ENCODE measurements around the gene SLC35D2.
"Not testable (repeated sequence)": the region's sequence is repeated elsewhere in the genome, so short reads cannot be mapped to it uniquely, and the experiment has no call there.

SLC35D2 gene

DNA sequence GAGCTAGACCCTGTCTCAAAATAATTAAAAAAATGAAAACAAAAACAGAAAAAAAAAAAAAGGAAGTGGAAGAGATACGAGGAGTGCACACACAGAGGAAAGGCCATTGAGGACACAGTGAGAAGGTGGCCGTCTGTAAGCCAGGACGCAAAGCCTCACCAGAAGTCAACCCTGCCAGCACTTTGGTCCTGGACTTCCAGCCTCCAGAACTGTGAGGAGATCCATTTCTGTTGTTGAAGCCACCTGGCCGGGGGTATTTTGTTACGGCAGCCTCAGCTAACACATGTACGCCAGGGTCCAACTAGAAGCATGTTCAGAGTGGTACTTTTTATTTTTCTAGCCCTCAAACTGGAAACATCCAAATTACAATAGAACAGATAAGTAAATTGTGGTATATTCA, 21.8 kb downstream of the SLC35D2 start:
- DNase-seq (ENCODE audit: low read depth in 2 of 2, low spot score in 1 of 2): no peak

DNA sequence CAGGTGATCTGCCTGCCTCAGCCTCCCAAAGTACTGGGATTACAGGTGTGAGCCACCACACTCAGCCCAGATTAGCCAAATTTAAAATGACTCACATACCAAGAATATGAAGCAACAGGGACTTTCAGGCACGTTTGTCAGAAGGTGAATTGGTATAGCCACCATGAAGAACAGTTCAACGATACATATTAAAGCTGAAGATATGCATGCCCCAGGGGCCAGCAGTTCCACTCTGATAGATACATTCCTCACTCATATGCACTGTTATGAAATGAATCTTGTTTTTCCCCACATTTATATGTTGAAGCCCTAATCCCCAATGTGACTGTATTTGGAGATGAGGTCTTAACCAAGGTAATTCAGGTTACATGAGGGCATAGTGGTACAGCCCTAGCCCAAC, 22.5 kb downstream of the SLC35D2 start:
- no peak for DNase-seq (ENCODE audit: low read depth in 2 of 2, low spot score in 1 of 2)

DNA sequence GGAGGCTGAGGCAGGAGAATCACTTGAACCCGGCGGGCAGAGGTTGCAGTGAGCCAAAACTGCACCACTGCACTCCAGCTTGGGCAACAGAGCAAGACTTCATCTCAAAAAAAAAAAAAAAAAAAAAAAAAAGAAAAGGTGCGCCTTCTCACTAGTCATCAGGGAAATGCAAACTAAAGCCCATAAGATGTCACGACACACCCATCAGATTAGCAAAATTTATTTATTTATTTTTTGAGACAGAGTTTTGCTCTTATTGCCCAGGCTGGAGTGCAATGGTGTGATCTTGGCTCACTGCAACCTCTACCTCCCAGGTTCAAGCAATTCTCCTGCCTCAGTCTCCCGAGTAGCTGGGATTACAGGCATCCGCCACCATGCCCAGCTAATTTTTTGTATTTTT, 23.0 kb downstream of the SLC35D2 start:
- DNase-seq (ENCODE audit: low read depth in 2 of 2, low spot score in 1 of 2): not testable (repeated sequence)

DNA sequence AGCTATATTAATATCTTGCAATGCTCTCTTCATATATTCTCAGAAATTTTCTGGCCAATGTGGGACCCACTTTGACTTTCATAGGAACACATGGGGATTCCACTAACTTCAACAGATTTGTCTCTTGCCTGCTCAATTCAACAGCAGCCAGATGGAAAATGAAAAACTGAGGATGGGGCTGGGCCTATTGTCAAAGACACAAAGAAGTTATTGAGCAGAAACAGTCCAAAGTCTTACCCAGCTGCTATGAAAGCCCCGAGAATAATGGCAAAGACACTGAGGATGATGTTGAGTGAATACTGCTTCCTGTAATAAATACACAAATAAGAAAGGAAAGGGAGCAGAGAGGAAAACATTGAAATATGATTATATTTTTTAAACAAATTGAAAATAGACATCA, 32.6 kb downstream of the SLC35D2 start:
- DNase-seq (ENCODE audit: low read depth in 2 of 2, low spot score in 1 of 2): no peak

DNA sequence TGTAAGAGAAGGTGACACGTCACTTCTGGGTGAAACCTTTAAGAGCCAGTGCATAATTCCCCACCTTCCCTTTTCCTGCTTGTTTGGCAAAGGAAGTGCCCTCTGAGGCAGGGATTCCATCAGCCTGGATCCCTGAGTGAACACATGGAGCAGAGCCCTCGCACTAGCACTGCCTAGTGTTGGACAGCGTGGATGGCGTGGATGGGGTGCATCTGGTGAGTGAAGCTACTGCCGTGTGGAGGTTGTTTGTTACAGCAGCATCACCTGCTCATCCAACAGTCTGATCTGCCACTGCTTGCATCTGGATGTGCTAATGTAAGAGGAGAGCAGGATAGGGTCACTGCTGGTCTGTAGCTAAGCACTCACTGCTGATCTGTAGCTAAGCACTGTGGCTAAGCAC, 35.2 kb downstream of the SLC35D2 start:
- DNase-seq (ENCODE audit: low read depth in 2 of 2, low spot score in 1 of 2): no peak

DNA sequence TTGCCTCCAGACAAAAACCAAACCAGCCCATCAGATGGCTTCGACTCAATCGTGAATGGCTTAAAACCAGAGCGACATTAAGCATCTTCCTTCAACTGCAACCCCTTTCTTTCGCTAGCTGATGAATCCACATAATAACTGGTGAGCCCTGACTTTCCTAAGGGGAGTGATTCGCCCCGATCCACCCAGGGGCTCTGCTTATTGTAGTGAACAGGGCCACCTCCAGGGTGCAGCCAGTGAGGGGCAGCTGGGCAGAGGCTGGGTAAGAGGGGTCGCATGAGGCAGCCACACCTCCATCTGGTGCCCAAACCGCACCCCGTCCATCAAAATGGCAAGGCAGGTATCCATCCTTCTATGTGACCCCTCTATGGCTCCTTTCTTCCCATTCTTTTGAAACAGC, 38.0 kb downstream of the SLC35D2 start:
- DNase-seq (ENCODE audit: low read depth in 2 of 2, low spot score in 1 of 2): no peak

DNA sequence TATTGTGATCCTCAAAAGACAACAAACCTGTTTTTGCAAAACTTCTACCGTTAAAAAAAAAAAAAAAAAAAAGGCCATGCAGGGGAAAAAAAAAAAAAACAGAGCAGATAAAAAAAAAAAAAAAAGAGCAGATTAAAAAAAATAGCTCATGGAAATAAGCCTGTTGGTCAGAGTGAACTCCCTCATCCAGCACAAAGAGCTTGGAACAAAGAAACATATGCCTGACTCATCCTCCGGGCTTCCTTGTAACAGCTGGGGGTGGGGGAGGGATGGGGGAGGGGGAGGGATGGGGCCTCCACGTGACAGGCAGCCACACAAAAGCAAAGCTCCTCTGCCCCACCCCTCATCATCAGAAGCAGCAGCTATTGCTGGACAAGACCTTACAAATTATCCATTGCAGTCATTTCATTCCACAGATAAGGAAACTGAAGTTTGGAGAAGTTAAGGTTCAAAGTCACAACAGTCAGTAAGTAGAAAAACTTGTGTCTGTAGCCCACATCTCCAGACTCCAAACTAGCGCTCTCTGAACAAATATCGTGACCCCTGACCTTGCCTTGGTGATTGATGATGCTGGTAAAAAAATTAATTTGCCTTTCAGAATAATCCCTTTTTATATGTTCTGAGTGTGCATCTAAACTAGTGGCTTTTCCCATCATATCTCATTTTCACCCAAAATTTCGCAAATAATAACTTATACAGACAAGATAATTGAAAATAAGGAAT, 38.9 kb downstream of the SLC35D2 start:
- DNase-seq (ENCODE audit: low read depth in 2 of 2, low spot score in 1 of 2): no peak

DNA sequence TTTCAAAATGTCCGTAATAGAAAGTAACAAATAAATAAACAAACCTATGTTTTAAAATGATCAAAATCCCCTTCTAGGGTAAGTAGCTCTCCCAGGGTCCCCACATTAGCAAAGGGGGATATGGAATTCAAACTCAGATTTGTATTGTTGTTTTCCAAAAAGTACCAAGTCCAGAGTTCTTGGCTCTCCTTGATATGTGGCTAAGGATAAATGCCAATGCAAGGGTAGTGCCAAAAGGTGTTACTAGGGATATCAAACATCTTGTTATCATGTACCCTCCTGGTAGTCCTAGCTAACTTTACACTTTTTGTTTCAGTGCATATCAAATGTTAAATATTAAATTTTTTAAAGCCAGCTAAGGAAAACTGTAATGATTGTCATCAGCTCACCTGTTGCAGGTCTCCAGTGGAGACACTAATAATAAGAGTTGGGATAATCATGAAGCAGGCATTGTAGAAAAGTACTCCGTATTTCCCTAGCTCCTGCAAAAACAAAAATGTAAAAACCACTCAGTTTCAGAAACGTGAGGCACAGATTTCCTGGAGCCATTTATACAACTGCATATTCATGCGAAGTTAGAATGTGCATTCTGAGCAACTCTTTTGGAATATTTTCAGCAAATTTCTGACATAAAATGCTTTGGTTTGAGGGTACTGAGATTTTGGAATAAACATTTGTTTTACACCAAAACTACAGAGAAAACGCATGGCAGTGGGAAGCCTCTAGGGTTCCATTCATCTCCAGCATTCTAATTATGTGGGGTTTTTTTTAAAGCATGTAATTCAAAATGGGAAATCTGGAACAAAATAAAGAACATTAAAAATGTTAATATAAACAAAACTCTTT, 39.8 kb downstream of the SLC35D2 start:
- DNase-seq (ENCODE audit: low read depth in 2 of 2, low spot score in 1 of 2): no peak

DNA sequence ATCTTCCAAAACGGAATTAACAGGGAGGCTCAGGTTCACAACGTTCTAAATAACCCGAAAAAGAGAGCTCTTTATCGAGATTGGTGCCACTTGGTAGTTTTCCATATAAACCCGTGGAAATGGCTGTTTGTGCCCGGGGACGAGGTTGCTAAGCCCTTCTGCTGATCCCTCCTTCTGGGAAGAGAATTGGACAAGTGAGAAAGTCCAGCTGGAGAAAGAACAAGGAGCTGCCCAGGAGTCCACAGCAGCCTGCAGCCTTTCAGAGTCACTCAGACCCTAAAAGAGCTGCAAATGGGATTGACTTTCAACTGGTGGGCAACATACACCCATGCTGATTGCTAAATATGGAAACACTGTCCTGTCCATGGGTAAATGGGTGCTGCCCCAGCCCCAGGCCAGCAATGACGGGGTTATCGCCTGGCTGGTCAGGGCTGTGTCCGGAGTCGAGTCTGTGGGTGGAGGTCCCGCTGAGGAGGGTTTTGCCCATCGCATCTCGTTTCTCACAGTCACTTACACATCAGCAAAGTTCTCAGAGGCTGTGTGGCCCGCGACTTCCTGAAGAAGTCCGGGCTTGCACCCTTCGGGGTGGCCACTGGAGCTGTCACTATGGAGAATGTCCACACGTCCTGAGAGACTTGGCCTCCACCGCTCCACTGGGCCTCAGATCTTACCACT, 40.8 kb downstream of the SLC35D2 start:
- no peak for DNase-seq (ENCODE audit: low read depth in 2 of 2, low spot score in 1 of 2)

DNA sequence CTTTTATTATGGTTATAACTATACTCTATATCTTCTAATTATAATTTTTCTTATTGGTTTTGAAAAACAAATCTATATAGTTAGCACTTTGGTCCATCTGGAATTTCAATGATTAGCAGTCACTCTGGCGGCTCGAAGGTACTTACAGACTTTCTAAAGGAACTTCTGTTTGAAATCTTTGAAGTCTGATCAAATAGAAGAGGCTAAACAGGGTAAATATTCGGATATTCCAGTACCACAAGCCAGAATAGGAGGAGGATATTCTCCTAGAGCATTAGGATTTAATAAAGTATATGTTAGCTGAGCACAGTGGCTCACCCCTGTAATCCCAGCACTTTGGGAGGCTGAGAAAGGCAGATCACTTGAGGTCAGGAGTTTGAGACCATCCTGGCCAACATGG, 42.8 kb downstream of the SLC35D2 start:
- DNase-seq (ENCODE audit: low read depth in 2 of 2, low spot score in 1 of 2): no peak

DNA sequence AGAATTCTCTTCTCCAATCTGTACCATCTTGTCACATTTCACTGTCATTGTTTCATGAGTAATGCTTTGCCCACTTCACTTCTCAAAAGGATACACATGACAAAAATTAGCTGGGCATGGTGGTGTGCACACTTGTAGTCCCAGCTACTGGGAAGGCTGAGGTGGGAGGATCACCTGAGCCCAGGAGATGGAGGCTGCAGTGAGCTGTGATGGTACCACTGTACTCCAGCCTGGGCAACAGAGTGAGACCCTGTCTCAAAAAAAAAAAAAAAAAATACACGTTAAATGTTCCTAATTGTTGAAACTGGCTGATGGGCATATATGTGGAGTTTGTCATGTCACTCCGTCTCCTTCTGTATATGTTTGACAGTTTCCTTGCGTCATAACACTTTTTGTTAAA, 45.2 kb downstream of the SLC35D2 start:
- no peak for DNase-seq (ENCODE audit: low read depth in 2 of 2, low spot score in 1 of 2)

DNA sequence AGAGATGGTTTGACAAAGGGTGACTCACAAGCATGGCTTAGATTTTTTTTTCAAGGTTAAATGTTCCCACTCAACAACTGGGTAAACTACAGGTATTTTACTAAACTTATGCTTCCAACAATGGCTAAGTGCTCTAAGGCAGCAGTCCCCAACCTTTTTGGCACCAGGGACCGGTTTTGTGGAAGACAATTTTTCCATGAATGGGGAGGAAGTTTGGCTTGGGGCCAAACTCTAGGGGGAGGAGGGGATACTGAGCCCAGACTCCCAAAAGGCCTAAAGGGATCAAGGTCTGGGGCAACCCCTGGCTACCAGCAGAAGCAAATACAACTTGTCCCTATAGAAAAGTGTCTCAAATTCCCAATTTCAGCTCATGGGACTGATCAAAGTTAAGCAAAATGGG, 49.6 kb downstream of the SLC35D2 start:
- DNase-seq (ENCODE audit: low read depth in 2 of 2, low spot score in 1 of 2): no peak

DNA sequence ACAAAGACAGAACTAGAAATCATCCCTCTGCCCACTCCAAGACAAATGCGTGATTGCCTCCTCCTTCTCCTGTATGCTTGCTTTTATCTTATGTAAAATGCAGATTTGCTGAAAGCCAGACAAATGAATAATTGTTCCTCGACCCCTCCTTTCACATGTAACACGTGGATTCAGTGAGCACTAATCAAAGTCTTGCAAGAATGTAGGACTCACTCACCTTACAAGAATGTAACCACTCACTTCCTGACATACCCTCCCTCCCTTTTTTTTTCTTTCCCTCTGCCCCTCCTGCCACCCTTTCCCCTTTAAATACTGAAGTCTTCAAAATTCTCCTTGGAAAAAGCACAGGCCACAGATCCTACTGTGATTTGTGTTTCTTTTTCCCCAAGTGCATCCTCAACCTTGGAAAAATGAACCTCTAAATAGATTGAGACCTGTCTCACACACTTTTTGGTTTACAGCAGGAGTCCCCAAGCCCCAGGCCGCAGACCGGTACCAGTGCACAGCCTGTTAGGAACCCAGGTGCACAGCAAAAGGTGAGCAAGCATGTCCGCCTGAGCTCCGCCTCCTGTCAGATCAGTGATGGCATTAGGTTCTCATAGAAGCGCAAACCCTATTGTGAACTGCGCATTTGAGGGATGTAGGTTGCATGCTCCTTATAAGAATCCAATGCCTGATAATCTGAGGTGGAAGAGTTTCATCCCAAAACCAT, 52.1 kb downstream of the SLC35D2 start:
- no peak for DNase-seq (ENCODE audit: low read depth in 2 of 2, low spot score in 1 of 2)

DNA sequence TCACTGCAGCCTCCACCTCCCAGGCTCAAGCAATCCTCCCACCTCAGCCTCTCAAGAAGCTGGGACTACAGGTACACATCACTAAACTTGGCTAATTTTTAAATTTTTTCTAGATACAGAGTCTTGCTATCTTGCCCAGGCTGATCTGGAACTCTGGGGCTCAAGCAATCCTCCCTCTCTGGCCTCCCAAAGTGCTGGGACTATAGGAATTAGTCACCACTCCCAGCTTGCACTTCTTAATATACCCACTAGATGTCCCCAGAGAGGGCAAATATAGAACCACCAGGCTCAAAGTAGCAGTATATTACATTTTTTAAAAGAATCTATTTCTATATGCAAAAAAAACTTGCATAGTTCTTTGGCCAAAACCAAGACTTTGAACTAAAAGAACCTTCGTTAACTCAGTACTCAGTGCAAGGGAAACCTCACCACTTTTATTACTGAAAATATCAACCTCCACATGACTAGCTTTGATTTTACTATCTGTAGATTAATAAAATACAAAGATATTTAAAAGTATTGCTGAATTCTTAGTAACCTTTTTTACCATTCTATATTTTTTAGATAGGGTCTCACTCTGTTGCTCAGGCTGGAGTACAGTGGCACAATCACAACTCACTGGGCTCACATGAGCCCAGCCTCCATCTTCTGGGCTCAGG, 55.7 kb downstream of the SLC35D2 start:
- DNase-seq (ENCODE audit: low read depth in 2 of 2, low spot score in 1 of 2): no peak

DNA sequence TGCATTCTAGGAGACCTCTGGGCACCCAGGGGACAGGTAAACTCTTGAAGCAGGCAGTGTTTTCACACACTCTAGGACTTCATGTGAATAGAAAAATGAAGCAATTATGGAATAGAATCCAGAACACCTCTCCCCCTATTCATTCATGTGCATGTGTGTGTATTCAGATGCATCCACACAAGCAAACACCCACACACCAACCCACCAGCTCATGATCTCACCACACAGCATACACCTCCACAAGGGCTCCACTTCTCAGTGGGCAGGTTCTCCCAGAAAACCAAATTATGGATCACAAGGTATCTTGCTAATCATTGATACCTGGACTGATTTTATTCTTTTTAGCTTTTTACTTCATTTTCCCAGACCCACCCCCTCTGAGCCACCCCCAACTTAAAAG, 60.3 kb downstream of the SLC35D2 start:
- no peak for DNase-seq (ENCODE audit: low read depth in 2 of 2, low spot score in 1 of 2)

DNA sequence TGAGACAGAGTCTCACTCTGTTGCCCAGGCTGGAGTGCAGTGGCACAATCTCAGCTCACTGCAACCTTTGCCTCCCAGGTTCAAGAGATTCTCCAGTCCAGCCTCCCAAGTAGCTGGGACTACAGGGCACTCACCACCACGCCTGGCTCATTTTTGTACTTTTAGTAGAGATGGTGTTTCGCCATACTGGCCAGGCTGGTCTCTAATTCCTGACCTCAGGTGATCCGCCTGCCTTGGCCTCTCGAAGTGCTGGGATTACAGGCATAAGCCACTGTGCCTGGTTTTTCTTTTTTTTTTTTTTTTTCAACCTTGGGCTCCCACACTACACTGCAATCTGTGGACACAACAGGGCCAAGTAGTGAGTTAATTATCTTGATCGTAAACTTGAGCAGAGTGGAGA, 60.8 kb downstream of the SLC35D2 start:
- not testable (repeated sequence) for DNase-seq (ENCODE audit: low read depth in 2 of 2, low spot score in 1 of 2)

DNA sequence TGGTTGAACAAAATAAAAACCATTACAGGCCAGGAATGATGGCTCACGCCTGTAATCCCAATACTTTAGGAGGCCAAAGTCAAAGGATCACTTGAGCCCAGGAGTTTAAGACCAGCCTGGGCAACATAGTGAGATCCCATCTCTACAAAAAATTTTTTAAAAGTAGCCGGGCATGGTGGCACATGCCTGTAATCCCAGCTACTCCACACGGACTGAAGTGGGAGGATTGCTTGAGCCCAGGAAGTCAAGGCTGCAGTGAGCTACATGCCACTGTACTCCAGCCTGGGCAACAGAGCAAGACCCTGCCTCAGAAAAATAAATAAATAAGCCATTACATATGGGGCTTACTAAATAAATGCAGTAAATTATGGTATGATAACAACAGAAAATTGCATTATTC, 61.3 kb downstream of the SLC35D2 start:
- DNase-seq (ENCODE audit: low read depth in 2 of 2, low spot score in 1 of 2): not testable (repeated sequence)

DNA sequence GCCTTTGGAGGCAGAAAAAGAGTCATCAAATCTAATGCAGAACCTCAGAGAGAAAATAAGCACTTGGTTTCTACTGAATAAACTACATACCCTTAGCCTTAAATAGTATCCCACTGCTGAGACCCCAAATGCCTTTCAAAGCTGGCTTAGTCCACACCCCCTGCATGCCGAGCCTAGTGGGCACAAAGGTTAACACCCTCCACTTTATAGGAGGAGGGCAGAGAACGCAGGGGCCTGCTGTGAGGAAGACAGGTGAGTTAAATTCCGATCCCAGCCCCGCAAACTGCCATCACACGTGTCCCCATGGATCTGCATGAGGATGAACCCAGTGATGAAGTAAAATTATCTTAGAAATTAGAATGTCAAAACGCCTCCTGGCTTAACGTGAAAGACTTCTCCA, 62.0 kb downstream of the SLC35D2 start:
- DNase-seq (ENCODE audit: low read depth in 2 of 2, low spot score in 1 of 2): no peak

DNA sequence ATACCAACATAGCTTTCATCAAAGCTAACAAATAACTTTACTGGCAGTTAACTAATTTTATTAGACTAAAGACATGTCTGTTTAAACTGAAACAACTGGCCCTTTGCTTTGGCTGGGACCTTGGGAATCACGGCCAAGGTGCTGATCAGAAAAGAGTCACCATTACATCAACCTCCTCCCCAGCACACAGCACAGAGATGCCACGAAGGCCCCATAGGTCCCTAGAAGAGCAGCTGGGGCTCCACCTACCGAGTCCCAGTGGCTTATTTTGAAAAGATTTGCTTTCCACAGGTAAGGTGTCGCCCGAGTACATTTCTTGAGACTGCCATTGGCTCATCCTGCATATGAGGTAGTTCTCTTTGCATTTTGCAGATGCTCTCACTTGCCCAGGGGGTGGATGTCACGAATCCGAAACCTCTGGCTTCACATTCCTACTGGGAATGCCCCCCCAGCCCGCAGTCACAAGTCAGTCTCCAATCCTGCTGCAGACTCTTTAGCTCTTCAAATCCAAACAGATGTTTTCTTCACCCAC, 62.7 kb downstream of the SLC35D2 start:
- DNase-seq (ENCODE audit: low read depth in 2 of 2, low spot score in 1 of 2): no peak

DNA sequence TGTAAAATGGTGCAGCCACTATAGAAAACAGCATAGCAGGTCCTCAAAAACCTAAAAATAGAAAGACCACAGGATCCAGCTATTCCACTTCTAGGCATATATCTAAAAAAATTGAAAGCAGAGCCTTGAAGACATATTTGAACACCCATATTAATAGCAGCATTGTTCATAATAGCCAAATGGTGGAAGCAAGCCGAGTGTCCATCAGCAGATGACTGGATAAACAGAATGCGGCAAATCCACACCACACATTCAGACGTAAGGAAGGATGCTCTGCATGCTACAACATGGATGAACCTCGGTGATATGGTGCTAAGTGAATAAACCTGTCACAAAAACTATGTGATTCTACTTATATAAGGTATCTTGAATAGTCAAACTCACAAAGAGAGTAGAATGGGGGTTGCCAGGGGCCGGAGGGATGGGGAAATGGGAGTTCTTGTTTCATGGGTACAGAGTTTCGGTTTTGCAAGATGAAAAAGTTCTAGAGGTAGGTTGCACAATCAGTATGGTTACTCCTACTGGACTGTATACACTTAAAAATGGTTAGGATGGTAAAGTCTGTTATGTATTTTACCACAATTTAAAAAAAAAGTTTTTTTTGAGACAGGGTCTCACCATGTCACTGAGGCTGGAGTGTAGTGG, 64.5 kb downstream of the SLC35D2 start:
- DNase-seq (ENCODE audit: low read depth in 2 of 2, low spot score in 1 of 2): no peak

All from stimulated activated CD8-positive, alpha-beta memory T cell treated with anti-CD3 and anti-CD28 coated beads, Interleukin-4, amount 100 ng/mL, for 4 hours (primary cell).